ENCODE measurements around the gene ZFYVE27. TPM values are rescaled to one million over a fixed set of nuclear protein-coding genes. Genes with fewer than 3 reads are reported as not detected.

Gene ZFYVE27
- total and polyA plus RNA-seq, 10 of the 15 experiments (the other 5 are each of a cell fraction or from before 2014, with no cell fraction given): 1.1 to 28.9 (median 21.4) TPM

DNA sequence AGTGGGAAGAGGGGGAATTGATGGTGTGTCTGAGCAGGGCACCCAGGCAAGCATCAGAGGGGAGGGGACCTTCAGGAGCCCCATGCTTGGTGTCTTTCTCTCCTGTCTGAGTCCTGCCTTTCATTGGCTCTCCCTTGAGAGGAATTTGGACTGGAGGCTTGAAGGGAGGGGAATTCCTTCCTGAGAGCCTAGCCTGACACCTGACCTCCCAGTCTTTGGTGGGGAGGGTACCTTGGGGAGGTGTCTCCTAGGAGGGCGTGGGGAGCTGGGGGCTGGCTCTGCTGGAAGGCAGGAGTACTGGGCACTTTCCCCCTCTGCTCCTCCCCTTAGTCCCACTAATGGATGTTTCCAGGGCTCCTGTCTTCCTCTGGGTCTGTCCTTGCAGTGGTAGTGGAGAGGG, 36.2 kb downstream of the ZFYVE27 start:
- ATAC-seq (no peak), FAIRE-seq (no peak), DNase-seq (ENCODE audit: low read depth, low spot score) (no peak)
- H3K9ac ChIP-seq (ENCODE audit: control insufficient read depth, insufficient read depth, low read length): no peak overlapping the region
- no peaks in the 10 kb centered on the region; the same call in 1 of the 2 replicates for H4K20me1 ChIP-seq (ENCODE audit: control insufficient read depth, insufficient read depth)
- in situ Hi-C loops (cut with MboI) (no loop called here), intact Hi-C loops (cut with micrococcal nuclease; ENCODE audit: unreplicated experiment) (no loop called here)
- ChIA-PET CTCF (no interaction called here), RAD21 (ENCODE audit: unreplicated experiment) (no interaction called here), POLR2A (no interaction called here), SMC1A (ENCODE audit: uncharacterized antibody, unreplicated experiment) (interaction anchor here (0.7 kb wide), 1 partner anchor 13 kb away, joined by 3 read pairs; no protein-coding TSS in a partner anchor)
- H3K27me3 ChIP-seq (replicated peaks in 1 of 2; ENCODE audit: control insufficient read depth in 2 of 2, insufficient read depth in 2 of 2, low read length in 1 of 2): peaks cover 7 to 9% of the 10 kb centered on the region in 2 experiments; a peak in 3 of 4 replicates
- H3K4me2 ChIP-seq (ENCODE audit: control insufficient read depth, insufficient read depth): no peak overlapping the region
- no peaks in the 10 kb centered on the region for H3K36me3 ChIP-seq (ENCODE audit: control insufficient read depth in 2 of 2, insufficient read depth in 2 of 2, low read length in 1 of 2)
- BruUV-seq (replicated peaks): no TSS peak
- TF ChIP-seq YBX1 (IDR thresholded peaks at IDR 0.05) (no peak), KDM1A (IDR thresholded peaks at IDR 0.05; ENCODE audit: borderline replicate concordance) (no peak), RAD21 (IDR thresholded peaks at IDR 0.05; ENCODE audit: insufficient read depth, low read depth, low read length) (no peak), LARP7 (IDR thresholded peaks at IDR 0.05) (no peak), CBFB (IDR thresholded peaks at IDR 0.05; ENCODE audit: low read depth) (no peak)
- H3K79me2 ChIP-seq (ENCODE audit: control insufficient read depth, insufficient read depth, low read length): no peaks in the 10 kb centered on the region
- H2AFZ ChIP-seq (ENCODE audit: control insufficient read depth, low read depth, low read length): no peak overlapping the region
- no peaks in the 10 kb centered on the region for H3K9me3 ChIP-seq (replicated peaks; ENCODE audit: control insufficient read depth, insufficient read depth, low read length)
- H3K4me3 ChIP-seq: no peak overlapping the region
- WGBS (ENCODE audit: insufficient coverage, insufficient replicate concordance, low lambda C conversion rate, missing lambda C conversion rate): 0% methylated on average over 1 of the region's 1 CpG
- H3K4me1 ChIP-seq (ENCODE audit: control insufficient read depth, insufficient read depth, low read length): no peaks in the 10 kb centered on the region
- no peak overlapping the region for H3K27ac ChIP-seq (ENCODE audit: control insufficient read depth, insufficient read depth)

DNA sequence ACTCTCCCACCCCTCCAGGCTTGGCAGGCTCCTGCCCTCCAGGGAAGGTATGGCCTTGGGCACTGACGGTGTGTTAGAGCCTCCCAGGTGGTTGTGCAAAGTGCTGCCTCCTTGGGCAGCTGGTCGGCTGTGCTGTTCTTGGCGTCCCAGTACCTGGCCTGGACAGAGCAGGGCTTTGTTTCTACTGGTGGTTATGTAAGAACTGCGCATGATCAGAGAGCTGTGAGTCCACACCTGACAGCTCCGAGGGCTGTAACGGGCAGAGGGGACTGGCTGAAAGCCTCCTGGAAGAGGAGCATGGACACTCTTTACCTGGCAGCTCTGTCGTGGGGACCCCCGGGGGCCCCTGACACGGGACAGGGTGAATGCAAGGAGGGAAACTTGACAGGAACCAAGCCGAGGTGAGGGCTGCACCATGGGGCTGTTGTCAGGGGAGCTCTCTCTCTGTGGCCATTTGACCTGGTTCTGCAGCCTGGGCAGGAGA, 37.9 kb downstream of the ZFYVE27 start:
- in situ Hi-C loops (cut with MboI) (no loop called here), intact Hi-C loops (cut with micrococcal nuclease; ENCODE audit: unreplicated experiment) (no loop called here)
- ChIA-PET POLR2A (no interaction called here), CTCF (no interaction called here), SMC1A (ENCODE audit: uncharacterized antibody, unreplicated experiment) (no interaction called here), RAD21 (ENCODE audit: unreplicated experiment) (no interaction called here)
- H3K27me3 ChIP-seq (replicated peaks in 1 of 2; ENCODE audit: control insufficient read depth in 2 of 2, insufficient read depth in 2 of 2, low read length in 1 of 2): peaks cover 7 to 9% of the 10 kb centered on the region in 2 experiments; a peak in 3 of 4 replicates
- H3K79me2 ChIP-seq (ENCODE audit: control insufficient read depth, insufficient read depth, low read length): no peaks in the 10 kb centered on the region
- H3K27ac ChIP-seq (ENCODE audit: control insufficient read depth, insufficient read depth): no peak overlapping the region
- H2AFZ ChIP-seq (ENCODE audit: control insufficient read depth, low read depth, low read length): no peak overlapping the region
- H3K9me3 ChIP-seq (replicated peaks; ENCODE audit: control insufficient read depth, insufficient read depth, low read length): no peaks in the 10 kb centered on the region
- FAIRE-seq (no peak), ATAC-seq (no peak), DNase-seq (ENCODE audit: low read depth, low spot score) (no peak)
- WGBS (ENCODE audit: insufficient coverage, insufficient replicate concordance, low lambda C conversion rate, missing lambda C conversion rate): 34% methylated on average over 10 of the region's 10 CpGs
- H3K9ac ChIP-seq (ENCODE audit: control insufficient read depth, insufficient read depth, low read length): no peak overlapping the region
- no peaks in the 10 kb centered on the region for H3K4me1 ChIP-seq (ENCODE audit: control insufficient read depth, insufficient read depth, low read length)
- H3K36me3 ChIP-seq (ENCODE audit: control insufficient read depth in 2 of 2, insufficient read depth in 2 of 2, low read length in 1 of 2): no peaks in the 10 kb centered on the region
- BruUV-seq (replicated peaks): no TSS peak
- no peaks in the 10 kb centered on the region; the same call in 1 of the 2 replicates for H4K20me1 ChIP-seq (ENCODE audit: control insufficient read depth, insufficient read depth)
- no peak overlapping the region for H3K4me3 ChIP-seq
- no peak overlapping the region for H3K4me2 ChIP-seq (ENCODE audit: control insufficient read depth, insufficient read depth)
- TF ChIP-seq, protein P1, sequence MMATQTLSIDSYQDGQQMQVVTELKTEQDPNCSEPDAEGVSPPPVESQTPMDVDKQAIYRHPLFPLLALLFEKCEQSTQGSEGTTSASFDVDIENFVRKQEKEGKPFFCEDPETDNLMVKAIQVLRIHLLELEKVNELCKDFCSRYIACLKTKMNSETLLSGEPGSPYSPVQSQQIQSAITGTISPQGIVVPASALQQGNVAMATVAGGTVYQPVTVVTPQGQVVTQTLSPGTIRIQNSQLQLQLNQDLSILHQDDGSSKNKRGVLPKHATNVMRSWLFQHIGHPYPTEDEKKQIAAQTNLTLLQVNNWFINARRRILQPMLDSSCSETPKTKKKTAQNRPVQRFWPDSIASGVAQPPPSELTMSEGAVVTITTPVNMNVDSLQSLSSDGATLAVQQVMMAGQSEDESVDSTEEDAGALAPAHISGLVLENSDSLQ (IDR thresholded peaks at IDR 0.05): no peak
- TF ChIP-seq, protein P2, sequence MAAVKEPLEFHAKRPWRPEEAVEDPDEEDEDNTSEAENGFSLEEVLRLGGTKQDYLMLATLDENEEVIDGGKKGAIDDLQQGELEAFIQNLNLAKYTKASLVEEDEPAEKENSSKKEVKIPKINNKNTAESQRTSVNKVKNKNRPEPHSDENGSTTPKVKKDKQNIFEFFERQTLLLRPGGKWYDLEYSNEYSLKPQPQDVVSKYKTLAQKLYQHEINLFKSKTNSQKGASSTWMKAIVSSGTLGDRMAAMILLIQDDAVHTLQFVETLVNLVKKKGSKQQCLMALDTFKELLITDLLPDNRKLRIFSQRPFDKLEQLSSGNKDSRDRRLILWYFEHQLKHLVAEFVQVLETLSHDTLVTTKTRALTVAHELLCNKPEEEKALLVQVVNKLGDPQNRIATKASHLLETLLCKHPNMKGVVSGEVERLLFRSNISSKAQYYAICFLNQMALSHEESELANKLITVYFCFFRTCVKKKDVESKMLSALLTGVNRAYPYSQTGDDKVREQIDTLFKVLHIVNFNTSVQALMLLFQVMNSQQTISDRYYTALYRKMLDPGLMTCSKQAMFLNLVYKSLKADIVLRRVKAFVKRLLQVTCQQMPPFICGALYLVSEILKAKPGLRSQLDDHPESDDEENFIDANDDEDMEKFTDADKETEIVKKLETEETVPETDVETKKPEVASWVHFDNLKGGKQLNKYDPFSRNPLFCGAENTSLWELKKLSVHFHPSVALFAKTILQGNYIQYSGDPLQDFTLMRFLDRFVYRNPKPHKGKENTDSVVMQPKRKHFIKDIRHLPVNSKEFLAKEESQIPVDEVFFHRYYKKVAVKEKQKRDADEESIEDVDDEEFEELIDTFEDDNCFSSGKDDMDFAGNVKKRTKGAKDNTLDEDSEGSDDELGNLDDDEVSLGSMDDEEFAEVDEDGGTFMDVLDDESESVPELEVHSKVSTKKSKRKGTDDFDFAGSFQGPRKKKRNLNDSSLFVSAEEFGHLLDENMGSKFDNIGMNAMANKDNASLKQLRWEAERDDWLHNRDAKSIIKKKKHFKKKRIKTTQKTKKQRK (IDR thresholded peaks at IDR 0.05; ENCODE audit: low read depth, low read length): no peak
- no peak for TF ChIP-seq ZNF274 (IDR thresholded peaks at IDR 0.05; ENCODE audit: insufficient read depth, insufficient read length)
- no peak for TF ChIP-seq BRCA1 (IDR thresholded peaks at IDR 0.05; ENCODE audit: low read depth, low read length)
- no peak for TF ChIP-seq CBX3 (IDR thresholded peaks at IDR 0.05; ENCODE audit: borderline replicate concordance, low read depth)
- no peak for TF ChIP-seq STAT3 (IDR thresholded peaks at IDR 0.05; ENCODE audit: low read depth, low read length)
- TF ChIP-seq FOXK2 (IDR thresholded peaks at IDR 0.05): no peak
- TF ChIP-seq GATAD2B (conservative IDR thresholded peaks at IDR 0.05; ENCODE audit: low read depth): no peak
- no peak for TF ChIP-seq IKZF1 (conservative IDR thresholded peaks at IDR 0.05)
- TF ChIP-seq NFYB (IDR thresholded peaks at IDR 0.05; ENCODE audit: insufficient read depth, low read depth, low read length): no peak
- TF ChIP-seq WRNIP1 (IDR thresholded peaks at IDR 0.05; ENCODE audit: borderline replicate concordance, low read depth, low read length): no peak
